Stimulated activated CD8-positive, alpha-beta memory T cell treated with anti-CD3 and anti-CD28 coated beads, Interleukin-12 subunit alpha, Interleukin-12 subunit beta, amount 100 ng/mL, for 4 hours (primary cell): ENCODE results near the gene NEURL4.

Experiments used
- DNase-seq: peaks from one replicate; pipeline ENCODE4 v3.0.0-alpha.2; 2020; ENCODE audit warnings: low read depth

The NEURL4 gene

GRCh38 chr17:7279448-7279847 lies 49.7 kb downstream of the NEURL4 start:
- no peak for DNase-seq

DNA sequence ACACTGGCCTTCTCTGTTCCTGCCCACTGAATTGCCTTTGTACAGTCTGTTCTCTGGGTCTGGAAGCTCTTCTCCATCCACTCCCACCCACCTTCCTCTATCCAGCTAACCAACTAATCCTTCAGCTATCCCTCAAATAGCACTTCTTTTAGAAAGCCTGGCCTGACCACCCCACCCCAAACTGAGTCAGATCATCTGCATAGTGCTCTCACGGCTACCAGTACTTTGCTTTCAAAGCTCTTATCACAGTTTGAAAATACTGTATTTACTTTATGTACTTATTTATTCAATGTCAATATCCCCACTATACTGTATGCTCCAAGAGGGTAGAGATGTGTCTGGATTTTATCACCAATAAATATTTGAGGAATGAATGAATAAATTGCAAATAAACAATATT lies 62.4 kb downstream of the NEURL4 start:
- no peak for DNase-seq
